ENCODE data around the gene ADARB2. TPM values are rescaled to one million over a fixed set of nuclear protein-coding genes. Genes with fewer than 3 reads are reported as not detected.

Gene ADARB2
- total RNA-seq, 8 experiments from 2014 or later: 0.13 to 2.6 (median 1.5) TPM

GRCh38 chr10:1732564-1732996 lies 4.7 kb downstream of the ADARB2 start:
- Histone ChIP-seq H3K27ac (no peak overlapping the region), H3K4me3 (no peak overlapping the region), H3K4me1 (replicated peaks in 1 of 2) (peaks cover 0 to 9% of the 10 kb centered on the region in 2 donors)
- no peak for ATAC-seq (replicated peaks in 6 of 8)
- 0 to 90% (median 51%) methylated on average over 2 to 17 of the region's 17 CpGs for WGBS, 10 experiments
- in situ Hi-C loops (cut with MboI; ENCODE audit: low pct_unique_long_range_greater_than_20kb in 2 of 9, low sequenced_read_pairs in 9 of 9, unreplicated experiment in 9 of 9): no loop called here

- in situ Hi-C loops (cut with MboI; ENCODE audit: low pct_unique_long_range_greater_than_20kb in 2 of 9, low sequenced_read_pairs in 9 of 9, unreplicated experiment in 9 of 9): no loop called here
- ATAC-seq (replicated peaks in 6 of 8): no peak
- H3K4me1 ChIP-seq (replicated peaks in 1 of 2): peaks cover 0 to 9% of the 10 kb centered on the region in 2 donors
- H3K4me3 ChIP-seq: no peak overlapping the region
- H3K27ac ChIP-seq: no peak overlapping the region
- 0 to 69% (median 41%) methylated on average over 2 to 6 of the region's 6 CpGs for WGBS, 10 experiments
Measured at GRCh38 chr10:1731592-1731991, 5.7 kb downstream of the ADARB2 start.

- H3K4me1 ChIP-seq (replicated peaks in 1 of 2): peaks cover 0 to 13% of the 10 kb centered on the region in 2 donors
- no peak for ATAC-seq (replicated peaks in 6 of 8)
- WGBS, 10 experiments: 17 to 100% (median 80%) methylated on average over 2 to 3 of the region's 3 CpGs; no CpG with 5 or more reads in 3 of the 10 experiments
- in situ Hi-C loops (cut with MboI; ENCODE audit: low pct_unique_long_range_greater_than_20kb in 2 of 9, low sequenced_read_pairs in 9 of 9, unreplicated experiment in 9 of 9): no loop called here
- no peak overlapping the region for H3K27ac ChIP-seq
- H3K4me3 ChIP-seq: no peak overlapping the region
Measured at GRCh38 chr10:1729751-1730150, 7.6 kb downstream of the ADARB2 start.

DNA sequence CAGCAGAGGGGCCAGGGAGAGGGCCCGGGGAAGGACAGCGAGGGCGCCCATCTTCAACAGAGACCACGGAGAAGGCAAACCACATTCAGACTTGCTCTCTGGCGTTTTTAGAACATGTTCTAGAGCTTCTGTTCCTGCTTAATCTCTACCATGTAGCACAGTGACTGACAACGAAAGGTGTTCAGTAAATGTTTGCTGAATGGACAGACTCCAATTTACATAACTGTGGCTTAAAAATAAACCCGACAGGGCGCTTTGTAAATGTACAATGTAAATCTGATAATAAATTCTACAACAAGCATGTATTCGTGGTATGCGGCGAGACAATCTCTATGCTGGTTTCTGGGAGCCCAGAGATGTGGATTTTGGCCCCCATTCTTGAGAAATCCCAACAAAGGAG lies 10.5 kb downstream of the ADARB2 start:
- no peak for ATAC-seq (replicated peaks in 6 of 8)
- in situ Hi-C loops (cut with MboI; ENCODE audit: low pct_unique_long_range_greater_than_20kb in 2 of 9, low sequenced_read_pairs in 9 of 9, unreplicated experiment in 9 of 9): no loop called here
- no peak overlapping the region for H3K27ac ChIP-seq
- peaks cover 0 to 13% of the 10 kb centered on the region in 2 donors for H3K4me1 ChIP-seq (replicated peaks in 1 of 2)
- H3K4me3 ChIP-seq: no peak overlapping the region
- 0 to 100% (median 68%) methylated on average over 1 to 8 of the region's 11 CpGs; no CpG with 5 or more reads in 2 of the 10 experiments for WGBS, 10 experiments

DNA sequence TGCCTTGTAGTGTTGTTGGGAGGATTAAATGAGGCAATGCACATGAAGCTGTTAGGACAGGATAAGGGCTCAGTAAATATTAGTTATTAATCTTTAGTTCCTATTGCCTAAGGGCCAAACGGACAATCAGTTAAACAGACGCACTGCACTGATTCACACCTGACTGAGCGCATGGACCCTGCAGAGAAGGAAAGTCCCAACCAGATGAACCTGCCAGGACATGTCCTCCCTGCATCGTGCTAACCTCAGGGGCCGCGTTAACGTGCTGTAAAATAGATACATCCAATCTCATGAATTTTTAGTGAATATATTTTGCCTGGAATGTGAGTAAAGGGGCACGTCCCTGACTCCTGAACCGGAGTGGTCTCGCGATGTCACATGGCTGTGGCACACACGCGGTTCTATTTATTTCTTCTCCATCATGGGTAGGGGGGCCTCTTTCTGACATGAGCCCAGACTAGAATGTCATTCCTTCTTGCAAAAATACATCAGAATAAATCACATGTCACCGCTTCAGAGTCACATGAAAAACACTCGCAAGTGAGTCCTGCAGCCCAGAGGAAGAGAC lies 12.3 kb downstream of the ADARB2 start:
- H3K27ac ChIP-seq: no peak overlapping the region
- in situ Hi-C loops (cut with MboI; ENCODE audit: low pct_unique_long_range_greater_than_20kb in 2 of 9, low sequenced_read_pairs in 9 of 9, unreplicated experiment in 9 of 9): no loop called here
- no peak overlapping the region for H3K4me3 ChIP-seq
- ATAC-seq (replicated peaks in 6 of 8): peak in 5 of 8 experiments; percentile 18 to 94 (median 73)
- H3K4me1 ChIP-seq (replicated peaks in 1 of 2): peaks cover 0 to 8% of the 10 kb centered on the region in 2 donors
- 18 to 100% (median 79%) methylated on average over 2 to 14 of the region's 15 CpGs; no CpG with 5 or more reads in 1 of the 10 experiments for WGBS, 10 experiments

DNA sequence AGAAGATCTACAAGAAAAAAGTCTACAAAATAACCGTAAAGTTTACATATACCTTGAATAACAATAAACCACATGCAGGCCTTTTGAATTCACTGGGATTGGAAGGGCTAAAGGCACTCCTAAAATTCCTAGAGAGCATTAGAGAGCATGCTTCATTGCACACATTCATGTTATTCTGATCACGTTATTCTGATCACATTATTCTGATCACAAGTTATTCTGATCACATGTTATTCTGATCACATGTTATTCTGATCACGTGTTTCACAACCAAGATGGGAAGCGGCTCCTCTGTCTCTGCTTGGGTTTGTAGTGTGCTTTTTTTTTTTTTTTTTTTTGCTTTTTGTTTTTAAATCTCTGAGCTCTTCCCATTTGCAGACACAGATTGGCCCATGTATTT lies 20.5 kb downstream of the ADARB2 start:
- no peak overlapping the region for H3K27ac ChIP-seq
- in situ Hi-C loops (cut with MboI; ENCODE audit: low pct_unique_long_range_greater_than_20kb in 2 of 9, low sequenced_read_pairs in 9 of 9, unreplicated experiment in 9 of 9): no loop called here
- H3K4me3 ChIP-seq: no peak overlapping the region
- peaks cover 0 to 2% of the 10 kb centered on the region in 2 donors for H3K4me1 ChIP-seq (replicated peaks in 1 of 2)
- ATAC-seq (replicated peaks in 6 of 8): peak in 2 of 8 experiments; percentile 29 to 50
- WGBS, 10 experiments: 6 to 80% (median 42%) methylated on average over 1 to 4 of the region's 4 CpGs

DNA sequence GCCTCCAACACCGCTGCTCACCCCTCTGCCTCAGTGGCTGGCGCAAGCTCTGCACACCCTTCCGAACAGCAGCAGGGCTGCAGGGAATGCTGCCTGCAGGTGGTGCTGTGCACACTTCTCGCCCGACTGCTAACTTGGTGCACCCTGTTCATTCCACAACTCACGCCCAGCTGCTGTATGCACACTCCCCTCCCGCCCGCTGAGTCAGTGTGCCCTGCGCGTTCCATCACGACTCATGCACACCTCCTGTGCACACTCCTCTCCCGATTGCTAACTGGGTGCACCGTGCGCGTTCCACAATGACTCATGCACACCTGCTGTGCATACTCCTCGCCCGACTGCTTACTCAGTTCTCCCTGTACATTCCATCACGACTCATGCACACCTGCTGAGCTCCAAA lies 21.5 kb downstream of the ADARB2 start:
- ATAC-seq (replicated peaks in 6 of 8): peak in 3 of 8 experiments; percentile 26 to 80 (median 44)
- H3K4me3 ChIP-seq: no peak overlapping the region

DNA sequence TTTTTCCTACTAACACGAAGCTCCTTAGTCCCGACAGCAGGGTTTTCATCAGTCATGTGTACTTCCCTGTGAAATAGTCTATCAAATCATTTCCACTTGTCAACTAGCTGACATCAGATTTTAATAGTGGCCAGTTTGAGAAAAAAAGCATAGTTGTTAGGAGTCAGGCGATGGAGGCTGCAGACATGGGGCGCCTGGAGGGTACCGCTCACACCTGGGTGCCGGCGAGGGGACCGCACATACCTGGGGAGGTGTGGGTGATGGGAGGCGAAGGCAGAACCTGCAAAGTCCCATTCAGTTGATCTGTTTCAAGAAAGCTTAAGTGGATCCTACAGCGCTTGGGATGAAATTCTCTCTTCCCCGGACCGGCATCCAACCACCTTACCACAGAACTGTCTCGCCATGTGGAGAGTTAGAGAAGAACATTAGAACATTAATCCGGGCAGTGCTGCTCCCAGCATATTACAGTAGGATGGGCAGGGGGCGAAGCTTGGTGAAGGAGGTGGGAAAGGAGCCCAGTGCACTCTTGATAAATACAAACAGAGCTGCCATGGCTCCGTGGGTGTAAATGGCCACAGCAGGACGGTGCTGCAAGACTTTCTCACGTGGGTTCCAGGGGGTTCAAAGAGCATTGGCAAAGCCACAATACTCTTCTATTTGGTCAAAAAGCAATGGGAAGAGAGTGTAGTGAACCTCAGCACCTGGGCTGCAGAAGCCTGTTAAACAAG lies 24.2 kb downstream of the ADARB2 start:
- Histone ChIP-seq H3K4me1 (replicated peaks in 1 of 2) (peaks cover 0 to 12% of the 10 kb centered on the region in 2 donors), H3K27ac (no peak overlapping the region), H3K4me3 (no peak overlapping the region)
- ATAC-seq (replicated peaks in 6 of 8): no peak
- in situ Hi-C loops (cut with MboI; ENCODE audit: low pct_unique_long_range_greater_than_20kb in 2 of 9, low sequenced_read_pairs in 9 of 9, unreplicated experiment in 9 of 9): no loop called here
- WGBS, 10 experiments: 25 to 100% (median 85%) methylated on average over 1 to 12 of the region's 18 CpGs; no CpG with 5 or more reads in 4 of the 10 experiments

More for the DNA sequence above, 21.5 kb downstream of the ADARB2 start:
- 0 to 56% (median 28%) methylated on average over 1 to 12 of the region's 18 CpGs; no CpG with 5 or more reads in 4 of the 10 experiments for WGBS, 10 experiments
- in situ Hi-C loops (cut with MboI; ENCODE audit: low pct_unique_long_range_greater_than_20kb in 2 of 9, low sequenced_read_pairs in 9 of 9, unreplicated experiment in 9 of 9): no loop called here
- Histone ChIP-seq H3K27ac (no peak overlapping the region), H3K4me1 (replicated peaks in 1 of 2) (peaks cover 0 to 9% of the 10 kb centered on the region in 2 donors)

DNA sequence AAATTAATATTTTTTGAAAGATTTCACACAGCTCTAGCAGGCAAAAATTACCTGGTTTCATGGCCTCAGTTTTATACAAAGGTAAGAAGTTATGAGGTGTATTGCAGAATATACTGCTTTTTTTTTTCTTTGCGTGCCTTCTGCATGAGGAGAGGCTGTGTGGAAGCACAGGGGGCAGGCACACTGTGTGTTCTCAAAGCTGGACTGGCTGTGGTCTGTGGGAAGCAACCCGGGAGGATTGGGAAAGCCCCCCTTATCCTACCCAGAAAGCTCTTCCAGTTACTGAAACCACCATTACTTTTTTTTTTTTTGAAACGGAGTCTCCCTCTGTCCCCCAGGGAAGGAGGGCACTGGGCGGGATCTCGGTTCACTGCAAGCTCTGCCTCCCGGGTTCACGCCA lies 25.0 kb downstream of the ADARB2 start:
- Histone ChIP-seq H3K4me3 (no peak overlapping the region), H3K27ac (no peak overlapping the region), H3K4me1 (replicated peaks in 1 of 2) (peaks cover 0 to 12% of the 10 kb centered on the region in 2 donors)
- no peak for ATAC-seq (replicated peaks in 6 of 8)
- WGBS, 10 experiments: 0 to 89% (median 86%) methylated on average over 1 to 2 of the region's 7 CpGs; no CpG with 5 or more reads in 5 of the 10 experiments
- in situ Hi-C loops (cut with MboI; ENCODE audit: low pct_unique_long_range_greater_than_20kb in 2 of 9, low sequenced_read_pairs in 9 of 9, unreplicated experiment in 9 of 9): no loop called here

- ATAC-seq (replicated peaks in 6 of 8): no peak
- WGBS, 10 experiments: 0 to 92% (median 29%) methylated on average over 1 to 2 of the region's 2 CpGs; no CpG with 5 or more reads in 2 of the 10 experiments
Measured at GRCh38 chr10:1709161-1709560, 28.2 kb downstream of the ADARB2 start.

DNA sequence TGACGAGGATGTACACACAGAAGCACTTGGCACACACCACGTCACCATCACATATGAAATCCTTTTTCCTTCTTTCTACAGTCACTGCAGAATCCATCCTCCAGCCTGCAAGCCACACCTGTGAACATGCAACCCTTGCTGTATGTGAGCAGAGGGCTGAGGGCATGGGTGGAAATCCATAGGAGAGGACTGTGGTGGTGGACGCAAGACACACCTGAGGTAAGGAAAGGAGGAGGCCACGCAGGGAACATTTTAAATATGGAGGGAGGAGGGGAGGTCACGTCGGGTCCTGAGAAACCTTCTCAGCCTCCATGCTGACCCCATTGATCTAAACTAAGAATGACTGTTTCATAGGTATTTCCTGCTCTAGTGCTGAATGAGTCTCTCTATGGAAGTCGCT lies 28.6 kb downstream of the ADARB2 start:
- WGBS, 10 experiments: 0 to 100% (median 89%) methylated on average over 3 to 6 of the region's 7 CpGs; no CpG with 5 or more reads in 3 of the 10 experiments
- no peak for ATAC-seq (replicated peaks in 6 of 8)
- in situ Hi-C loops (cut with MboI; ENCODE audit: low pct_unique_long_range_greater_than_20kb in 2 of 9, low sequenced_read_pairs in 9 of 9, unreplicated experiment in 9 of 9): no loop called here
- peaks cover 0 to 12% of the 10 kb centered on the region in 2 donors for H3K4me1 ChIP-seq (replicated peaks in 1 of 2)
- H3K27ac ChIP-seq: no peak overlapping the region
- H3K4me3 ChIP-seq: no peak overlapping the region

More at GRCh38 chr10:1709161-1709560, 28.2 kb downstream of the ADARB2 start:
- Histone ChIP-seq H3K4me1 (replicated peaks in 1 of 2) (peaks cover 0 to 12% of the 10 kb centered on the region in 2 donors), H3K4me3 (no peak overlapping the region), H3K27ac (no peak overlapping the region)
- in situ Hi-C loops (cut with MboI; ENCODE audit: low pct_unique_long_range_greater_than_20kb in 2 of 9, low sequenced_read_pairs in 9 of 9, unreplicated experiment in 9 of 9): no loop called here

DNA sequence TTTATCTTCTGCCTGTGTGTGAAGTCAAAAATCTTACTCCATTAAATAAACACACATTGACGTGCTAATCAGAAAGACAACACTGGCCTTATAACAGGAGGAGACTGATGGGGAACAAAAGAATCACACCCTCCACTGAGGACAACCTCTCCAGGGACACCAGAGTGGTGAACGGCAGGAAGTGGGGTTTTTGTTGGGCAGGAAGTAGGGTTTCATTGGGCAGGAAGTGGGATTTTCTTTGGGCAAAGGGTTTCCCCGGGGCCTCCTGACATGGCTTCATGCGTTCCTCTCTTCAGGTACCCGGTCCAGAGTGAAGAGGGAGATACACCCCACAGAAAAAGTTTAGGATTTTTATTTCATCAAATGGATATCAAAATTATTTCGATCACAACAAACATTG lies 30.6 kb downstream of the ADARB2 start:
- no peak overlapping the region for H3K4me3 ChIP-seq
- no peak overlapping the region for H3K27ac ChIP-seq
- in situ Hi-C loops (cut with MboI; ENCODE audit: low pct_unique_long_range_greater_than_20kb in 2 of 9, low sequenced_read_pairs in 9 of 9, unreplicated experiment in 9 of 9): no loop called here
- ATAC-seq (replicated peaks in 6 of 8): no peak
- peaks cover 0 to 9% of the 10 kb centered on the region in 2 donors for H3K4me1 ChIP-seq (replicated peaks in 1 of 2)
- 0 to 100% (median 50%) methylated on average over 1 to 4 of the region's 6 CpGs; no CpG with 5 or more reads in 1 of the 10 experiments for WGBS, 10 experiments

DNA sequence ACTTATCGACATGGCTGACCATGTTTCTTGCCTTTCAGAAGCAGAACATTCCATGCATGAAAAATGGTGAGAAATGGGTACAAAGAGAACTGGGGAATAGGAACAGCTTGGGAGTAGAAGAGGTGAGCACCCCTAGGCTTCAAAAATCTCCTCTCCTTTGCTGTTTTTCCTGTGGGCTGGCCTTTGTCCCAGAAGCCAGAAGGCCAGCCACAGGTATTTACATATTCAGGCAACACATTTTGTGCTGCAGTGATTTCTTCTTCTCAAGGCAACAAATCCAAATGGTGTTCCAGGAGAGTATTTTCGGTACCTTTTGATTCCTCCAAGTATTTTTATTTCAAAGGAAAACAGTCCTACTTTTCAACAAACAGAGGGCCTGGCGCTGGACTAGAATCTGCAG lies 31.1 kb downstream of the ADARB2 start:
- in situ Hi-C loops (cut with MboI; ENCODE audit: low pct_unique_long_range_greater_than_20kb in 2 of 9, low sequenced_read_pairs in 9 of 9, unreplicated experiment in 9 of 9): no loop called here
- H3K27ac ChIP-seq: no peak overlapping the region
- H3K4me3 ChIP-seq: no peak overlapping the region
- ATAC-seq (replicated peaks in 6 of 8): no peak
- peaks cover 0 to 4% of the 10 kb centered on the region in 2 donors for H3K4me1 ChIP-seq (replicated peaks in 1 of 2)
- WGBS, 10 experiments: 13 to 100% (median 89%) methylated on average over 1 to 3 of the region's 3 CpGs; no CpG with 5 or more reads in 1 of the 10 experiments
